Measurements from ENCODE around the gene KCNE1. TPM values are rescaled to one million over a fixed set of nuclear protein-coding genes. Genes with fewer than 3 reads are reported as not detected.

KCNE1 gene
- total RNA-seq, 1 experiment from 2014 or later = not detected

DNA sequence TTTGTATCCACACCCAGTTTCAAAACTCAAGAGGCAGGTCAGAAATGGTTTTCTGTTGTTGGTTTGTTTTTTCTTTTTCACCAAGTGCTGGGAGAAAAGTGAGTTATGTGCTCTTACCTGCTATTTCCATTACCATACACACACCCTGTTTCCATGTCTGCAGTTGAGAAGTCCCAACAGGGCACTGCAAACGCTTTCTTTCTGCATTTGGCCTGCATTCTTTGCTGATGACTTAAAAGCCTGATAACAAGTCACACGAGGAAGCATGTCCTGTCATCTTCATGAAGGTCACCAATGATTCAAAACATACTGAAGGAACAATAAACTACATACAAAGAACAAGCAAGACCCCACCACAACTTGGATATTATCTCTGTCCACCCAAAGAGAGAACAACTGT is 24.8 kb upstream of the KCNE1 start:
- TF ChIP-seq POLR2AphosphoS5 (IDR thresholded peaks at IDR 0.05; ENCODE audit: low read depth, low read length) (no peak), SIN3A (IDR thresholded peaks at IDR 0.05; ENCODE audit: borderline replicate concordance, insufficient read depth, low read depth, low read length) (no peak), TCF7L2 (IDR thresholded peaks at IDR 0.05; ENCODE audit: low read depth, low read length) (no peak)
- TF ChIP-seq, protein P1, sequence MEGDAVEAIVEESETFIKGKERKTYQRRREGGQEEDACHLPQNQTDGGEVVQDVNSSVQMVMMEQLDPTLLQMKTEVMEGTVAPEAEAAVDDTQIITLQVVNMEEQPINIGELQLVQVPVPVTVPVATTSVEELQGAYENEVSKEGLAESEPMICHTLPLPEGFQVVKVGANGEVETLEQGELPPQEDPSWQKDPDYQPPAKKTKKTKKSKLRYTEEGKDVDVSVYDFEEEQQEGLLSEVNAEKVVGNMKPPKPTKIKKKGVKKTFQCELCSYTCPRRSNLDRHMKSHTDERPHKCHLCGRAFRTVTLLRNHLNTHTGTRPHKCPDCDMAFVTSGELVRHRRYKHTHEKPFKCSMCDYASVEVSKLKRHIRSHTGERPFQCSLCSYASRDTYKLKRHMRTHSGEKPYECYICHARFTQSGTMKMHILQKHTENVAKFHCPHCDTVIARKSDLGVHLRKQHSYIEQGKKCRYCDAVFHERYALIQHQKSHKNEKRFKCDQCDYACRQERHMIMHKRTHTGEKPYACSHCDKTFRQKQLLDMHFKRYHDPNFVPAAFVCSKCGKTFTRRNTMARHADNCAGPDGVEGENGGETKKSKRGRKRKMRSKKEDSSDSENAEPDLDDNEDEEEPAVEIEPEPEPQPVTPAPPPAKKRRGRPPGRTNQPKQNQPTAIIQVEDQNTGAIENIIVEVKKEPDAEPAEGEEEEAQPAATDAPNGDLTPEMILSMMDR (IDR thresholded peaks at IDR 0.05) = no peak
- TF ChIP-seq, protein P2, sequence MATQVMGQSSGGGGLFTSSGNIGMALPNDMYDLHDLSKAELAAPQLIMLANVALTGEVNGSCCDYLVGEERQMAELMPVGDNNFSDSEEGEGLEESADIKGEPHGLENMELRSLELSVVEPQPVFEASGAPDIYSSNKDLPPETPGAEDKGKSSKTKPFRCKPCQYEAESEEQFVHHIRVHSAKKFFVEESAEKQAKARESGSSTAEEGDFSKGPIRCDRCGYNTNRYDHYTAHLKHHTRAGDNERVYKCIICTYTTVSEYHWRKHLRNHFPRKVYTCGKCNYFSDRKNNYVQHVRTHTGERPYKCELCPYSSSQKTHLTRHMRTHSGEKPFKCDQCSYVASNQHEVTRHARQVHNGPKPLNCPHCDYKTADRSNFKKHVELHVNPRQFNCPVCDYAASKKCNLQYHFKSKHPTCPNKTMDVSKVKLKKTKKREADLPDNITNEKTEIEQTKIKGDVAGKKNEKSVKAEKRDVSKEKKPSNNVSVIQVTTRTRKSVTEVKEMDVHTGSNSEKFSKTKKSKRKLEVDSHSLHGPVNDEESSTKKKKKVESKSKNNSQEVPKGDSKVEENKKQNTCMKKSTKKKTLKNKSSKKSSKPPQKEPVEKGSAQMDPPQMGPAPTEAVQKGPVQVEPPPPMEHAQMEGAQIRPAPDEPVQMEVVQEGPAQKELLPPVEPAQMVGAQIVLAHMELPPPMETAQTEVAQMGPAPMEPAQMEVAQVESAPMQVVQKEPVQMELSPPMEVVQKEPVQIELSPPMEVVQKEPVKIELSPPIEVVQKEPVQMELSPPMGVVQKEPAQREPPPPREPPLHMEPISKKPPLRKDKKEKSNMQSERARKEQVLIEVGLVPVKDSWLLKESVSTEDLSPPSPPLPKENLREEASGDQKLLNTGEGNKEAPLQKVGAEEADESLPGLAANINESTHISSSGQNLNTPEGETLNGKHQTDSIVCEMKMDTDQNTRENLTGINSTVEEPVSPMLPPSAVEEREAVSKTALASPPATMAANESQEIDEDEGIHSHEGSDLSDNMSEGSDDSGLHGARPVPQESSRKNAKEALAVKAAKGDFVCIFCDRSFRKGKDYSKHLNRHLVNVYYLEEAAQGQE (IDR thresholded peaks at IDR 0.05; ENCODE audit: insufficient read depth in 1 of 2, low read depth in 2 of 2, low read length in 1 of 2) = no peak
- BruUV-seq (replicated peaks) = no TSS peak
- Histone ChIP-seq H3K27ac (ENCODE audit: low read length) (no peak overlapping the region), H3K27me3 (ENCODE audit: control insufficient read depth, insufficient read depth, low read length) (no peaks in the 10 kb centered on the region), H3K4me1 (ENCODE audit: control insufficient read depth, insufficient read depth, low read length) (no peaks in the 10 kb centered on the region), H3K36me3 (ENCODE audit: control insufficient read depth, insufficient read depth, low read length) (no peaks in the 10 kb centered on the region), H3K9me3 (ENCODE audit: control insufficient read depth, insufficient read depth, low read depth, low read length) (no peaks in the 10 kb centered on the region), H3K4me3 (ENCODE audit: low read depth in 2 of 2, low read length in 2 of 2) (no peak overlapping the region)
- intact Hi-C loops (cut with micrococcal nuclease; ENCODE audit: unreplicated experiment) (no loop called here), in situ Hi-C loops (cut with HindIII; ENCODE audit: low pct_unique_long_range_greater_than_20kb, low sequenced_read_pairs) (no loop called here)
- ATAC-seq = no peak
- ChIA-PET CTCF (no interaction called here), POLR2A (no interaction called here)
- no peak for DNase-seq (ENCODE audit: low read depth, low spot score)

DNA sequence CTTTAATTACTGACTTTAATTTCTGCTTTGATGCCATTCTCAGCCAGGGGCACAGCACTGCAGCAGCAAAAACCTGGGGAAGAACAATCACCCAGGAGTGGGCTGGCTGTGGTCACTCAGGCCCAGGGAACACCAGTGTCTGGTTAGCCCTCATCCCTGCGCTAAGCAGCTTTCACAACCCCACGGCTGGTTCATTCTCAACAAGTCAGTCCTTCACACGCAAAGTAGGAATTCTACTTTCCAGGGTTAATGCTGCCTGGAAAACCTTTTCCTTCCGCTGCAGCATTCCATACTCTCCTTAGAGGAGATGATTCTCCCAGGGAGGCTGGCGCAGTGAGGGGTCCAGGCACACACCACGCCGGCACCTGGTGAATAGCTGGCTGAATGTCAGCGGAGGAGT is 24.3 kb upstream of the KCNE1 start:
- TF ChIP-seq, protein P2 (IDR thresholded peaks at IDR 0.05; ENCODE audit: insufficient read depth in 1 of 2, low read depth in 2 of 2, low read length in 1 of 2) = no peak
- TF ChIP-seq, protein P1 (IDR thresholded peaks at IDR 0.05) = no peak
- TF ChIP-seq SIN3A (IDR thresholded peaks at IDR 0.05; ENCODE audit: borderline replicate concordance, insufficient read depth, low read depth, low read length) (no peak), POLR2AphosphoS5 (IDR thresholded peaks at IDR 0.05; ENCODE audit: low read depth, low read length) (no peak)
- no peak overlapping the region for H3K4me3 ChIP-seq (ENCODE audit: low read depth in 2 of 2, low read length in 2 of 2)
- in situ Hi-C loops (cut with HindIII; ENCODE audit: low pct_unique_long_range_greater_than_20kb, low sequenced_read_pairs) (no loop called here), intact Hi-C loops (cut with micrococcal nuclease; ENCODE audit: unreplicated experiment) (no loop called here)
- ChIA-PET POLR2A (no interaction called here), CTCF (no interaction called here)
- H3K4me1 ChIP-seq (ENCODE audit: control insufficient read depth, insufficient read depth, low read length) = no peaks in the 10 kb centered on the region
- ATAC-seq (no peak), DNase-seq (ENCODE audit: low read depth, low spot score) (no peak)
- H3K36me3 ChIP-seq (ENCODE audit: control insufficient read depth, insufficient read depth, low read length) = no peaks in the 10 kb centered on the region
- BruUV-seq (replicated peaks) = no TSS peak
- H3K27ac ChIP-seq (ENCODE audit: low read length) = no peak overlapping the region
- no peaks in the 10 kb centered on the region for H3K9me3 ChIP-seq (ENCODE audit: control insufficient read depth, insufficient read depth, low read depth, low read length)
- no peaks in the 10 kb centered on the region for H3K27me3 ChIP-seq (ENCODE audit: control insufficient read depth, insufficient read depth, low read length)

Measured in Panc1 (cell line).